Activated CD4-positive, alpha-beta T cell treated with anti-CD3 and anti-CD28 coated beads for 36 hours (primary cell): ENCODE measurements around the gene IGSF9. TPM values are rescaled to one million over a fixed set of nuclear protein-coding genes. Genes with fewer than 3 reads are reported as not detected.

Experiments used
- ATAC-seq: fragments of 200-7000 bp; cut with Tn5 transposase; one replicate; pipeline ENCODE4 v1.10.0; 2021; ENCODE audit warnings: mild to moderate bottlenecking, moderate library complexity
- CTCF ChIA-PET: fragments of 350-600 bp; sonication (Branson Sonifier 250); formaldehyde crosslinking; loops from one replicate; lab custom pipeline; 2021; ENCODE audit warnings: antibody characterized with exemption; lab: Charles Lee
- POLR2A ChIA-PET: fragments of 350-600 bp; sonication (Branson Sonifier 250); formaldehyde crosslinking; loops from one replicate; lab custom pipeline; 2021; ENCODE audit warnings: antibody characterized with exemption, inconsistent platforms; lab: Charles Lee
- DNase-seq: peaks from one replicate; pipeline ENCODE4 v3.0.0-alpha.2; 2020
- H3K27ac Mint-ChIP-seq: one replicate; pipeline ENCODE4 v1.8.0; 2021; ENCODE audit warnings: mixed read lengths
- H3K27me3 Mint-ChIP-seq: one replicate; pipeline ENCODE4 v1.8.0; 2021; ENCODE audit warnings: mixed read lengths
- H3K36me3 Mint-ChIP-seq: one replicate; pipeline ENCODE4 v1.8.0; 2021; ENCODE audit warnings: low read depth, mixed read lengths
- H3K4me1 Mint-ChIP-seq: one replicate; pipeline ENCODE4 v1.8.0; 2021; ENCODE audit warnings: mixed read lengths
- H3K4me3 Mint-ChIP-seq: one replicate; pipeline ENCODE4 v1.8.0; 2021; ENCODE audit warnings: mild to moderate bottlenecking, moderate library complexity, mixed read lengths
- H3K9me3 Mint-ChIP-seq: one replicate; pipeline ENCODE4 v1.8.0; 2021; ENCODE audit warnings: low read depth, mixed read lengths
- intact Hi-C, 2 experiments: fragments of 100-400 bp; cut with DNase I in 1 of 2; cut with micrococcal nuclease in 1 of 2; formaldehyde crosslinking; loops; one replicate each; pipeline versions ENCODE4 v1.14.2 to v1.15.1; 2022 to 2024; cut with DNase I, micrococcal nuclease
- microRNA-seq: library from miRNA; unstranded; fragments of <30 nt; microRNA quantifications from one replicate; pipeline ENCODE4 v1.2.0, GENCODE V29; 2021; ENCODE audit warnings: borderline replicate concordance
- total RNA-seq, 2 experiments: library from RNA; stranded (reverse); gene quantifications; one replicate each; pipeline ENCODE4 v1.2.3, GENCODE V29; 2021

The IGSF9 gene
- total RNA-seq, 2 experiments from 2014 or later, result 0.07 TPM; not detected in 1

GRCh38 chr1:159879977-159880376, 65.4 kb downstream of the IGSF9 start:
- Mint-ChIP-seq H3K27me3 (no peaks in the 10 kb centered on the region), H3K4me3 (no peak overlapping the region), H3K27ac (no peak overlapping the region), H3K36me3 (no peaks in the 10 kb centered on the region), H3K4me1 (no peaks in the 10 kb centered on the region), H3K9me3 (no peaks in the 10 kb centered on the region)
- ChIA-PET POLR2A (no interaction called here), CTCF (interaction anchor here (0.6 to 2.1 kb wide), 4 partner anchors 8 to 80 kb away, joined by 3 to 12 read pairs (median 5); no protein-coding TSS in a partner anchor)
- DNase-seq (no peak), ATAC-seq (no peak)
- intact Hi-C loops, result no loop called here

GRCh38 chr1:159879136-159879535, 66.3 kb downstream of the IGSF9 start:
- ATAC-seq, result no peak
- H3K27ac Mint-ChIP-seq, result no peak overlapping the region
- DNase-seq, result no peak
- H3K4me1 Mint-ChIP-seq, result no peaks in the 10 kb centered on the region
- H3K4me3 Mint-ChIP-seq, result no peak overlapping the region
- H3K27me3 Mint-ChIP-seq, result no peaks in the 10 kb centered on the region
- intact Hi-C loops, result no loop called here
- ChIA-PET POLR2A (no interaction called here), CTCF (interaction anchor here (1.1 to 2.1 kb wide), 3 partner anchors 12 to 80 kb away, joined by 3 to 12 read pairs (median 5); no protein-coding TSS in a partner anchor)
- no peaks in the 10 kb centered on the region for H3K36me3 Mint-ChIP-seq
- no peaks in the 10 kb centered on the region for H3K9me3 Mint-ChIP-seq

GRCh38 chr1:159877695-159878444, 67.5 kb downstream of the IGSF9 start:
- no peaks in the 10 kb centered on the region for H3K4me1 Mint-ChIP-seq

More at GRCh38 chr1:159877695-159878444, 67.5 kb downstream of the IGSF9 start:
- Mint-ChIP-seq H3K27me3 (no peaks in the 10 kb centered on the region), H3K9me3 (no peaks in the 10 kb centered on the region), H3K4me3 (no peak overlapping the region), H3K36me3 (no peaks in the 10 kb centered on the region), H3K27ac (no peak overlapping the region)
- CTCF ChIA-PET, result interaction anchor here (1.8 kb wide), 1 partner anchor 13 kb away, joined by 3 read pairs; no protein-coding TSS in a partner anchor
- intact Hi-C loops, result no loop called here
- DNase-seq (no peak), ATAC-seq (no peak)
- POLR2A ChIA-PET, result no interaction called here

Small RNA genes within 50 kb of the gene (microRNA-seq; reads per million reads assigned to microRNA genes)
- gene MIR4259, result 1.1 reads per million

Other genes starting within 250 kb of the IGSF9 start
- not detected for gene CRP, start 231.0 kb downstream of the IGSF9 start, total RNA-seq
- gene DUSP23, start 164.7 kb downstream of the IGSF9 start, total RNA-seq, result 10 to 100 TPM; 23.9 to 26.8 TPM
- gene FCRL6, start 143.3 kb downstream of the IGSF9 start, total RNA-seq, result not detected
- gene SLAMF8, start 118.7 kb downstream of the IGSF9 start, total RNA-seq, result under 1 TPM; 0.39 to 0.70 TPM
- under 1 TPM in 1 of 2 experiments, not detected in 1; 0.11 TPM for gene VSIG8, start 83.0 kb downstream of the IGSF9 start, total RNA-seq
- 1 to 10 TPM in 1 of 2 experiments, under 1 TPM in 1; 0.98 to 1.1 TPM for gene CFAP45, start 45.4 kb downstream of the IGSF9 start, total RNA-seq
- gene TAGLN2, start 20.1 kb downstream of the IGSF9 start, total RNA-seq, result 100 to 1,000 TPM; 410 to 495 TPM
- gene SLAMF9, start 8.6 kb upstream of the IGSF9 start, total RNA-seq, result not detected
- gene PIGM, start 86.4 kb upstream of the IGSF9 start, total RNA-seq, result 1 to 10 TPM; 4.3 to 4.7 TPM
- gene KCNJ10, start 124.5 kb upstream of the IGSF9 start, total RNA-seq, result under 1 TPM; 0.11 TPM
- gene KCNJ9, start 135.9 kb upstream of the IGSF9 start, total RNA-seq, result under 1 TPM; 0.04 to 0.05 TPM
- gene IGSF8, start 153.0 kb upstream of the IGSF9 start, total RNA-seq, result 10 to 100 TPM; 29.2 to 33.8 TPM
- not detected for gene ATP1A2, start 170.1 kb upstream of the IGSF9 start, total RNA-seq
- gene ATP1A4, start 206.0 kb upstream of the IGSF9 start, total RNA-seq, result not detected
- gene CASQ1, start 245.0 kb upstream of the IGSF9 start, total RNA-seq, result not detected